ENCODE measurements around the gene CBFB. TPM values are rescaled to one million over a fixed set of nuclear protein-coding genes. Genes with fewer than 3 reads are reported as not detected.

Gene CBFB
- total and polyA plus RNA-seq, 2 of the 13 experiments (the other 11 are each of a cell fraction or from before 2014, with no cell fraction given): 22.1 to 70.8 TPM

DNA sequence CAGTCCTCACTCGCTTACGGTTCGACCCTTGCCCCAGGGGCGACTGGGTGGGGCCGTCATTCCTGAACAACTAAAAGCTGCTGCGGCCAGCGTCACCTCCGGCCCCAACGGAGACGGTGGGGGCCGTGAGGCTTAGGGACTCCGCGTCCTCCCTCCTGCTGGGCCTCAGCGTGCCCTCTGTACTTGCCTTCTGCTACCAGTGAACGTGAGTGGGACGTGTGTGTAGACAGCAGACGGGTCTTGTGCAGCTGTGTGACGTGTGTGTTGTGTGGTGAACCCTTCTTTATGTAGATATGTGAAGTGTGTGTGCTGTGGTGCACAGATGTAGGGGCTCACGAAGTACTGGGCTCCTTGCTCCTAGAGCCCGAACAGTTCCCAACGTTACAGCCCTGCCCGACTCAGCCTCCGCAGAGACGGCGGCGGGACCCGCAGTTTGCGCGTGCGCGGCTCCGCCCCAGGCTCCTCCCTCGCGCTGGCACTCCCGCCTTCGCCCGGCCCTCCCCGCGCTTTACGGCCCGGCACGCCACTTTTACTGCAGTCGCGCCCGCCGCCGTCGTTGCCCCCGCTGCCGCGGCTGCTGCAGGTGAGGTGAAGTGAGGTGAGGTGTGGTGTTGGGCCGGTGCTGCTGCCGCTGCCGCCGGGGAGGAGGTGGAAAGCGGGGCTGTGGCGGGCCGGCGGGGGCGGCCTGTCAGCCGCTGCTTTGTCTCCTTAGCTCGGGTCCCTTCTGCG, 80.6 kb downstream of the CBFB start, which contains the start of gene PHAF1 (continued):
- no peak for TF ChIP-seq SYNCRIP (IDR thresholded peaks at IDR 0.05; ENCODE audit: insufficient read depth, low read depth, low read length)
- TF ChIP-seq HHEX (CRISPR knock-in tag; IDR thresholded peaks at IDR 0.05): no peak
- TF ChIP-seq, protein P1, sequence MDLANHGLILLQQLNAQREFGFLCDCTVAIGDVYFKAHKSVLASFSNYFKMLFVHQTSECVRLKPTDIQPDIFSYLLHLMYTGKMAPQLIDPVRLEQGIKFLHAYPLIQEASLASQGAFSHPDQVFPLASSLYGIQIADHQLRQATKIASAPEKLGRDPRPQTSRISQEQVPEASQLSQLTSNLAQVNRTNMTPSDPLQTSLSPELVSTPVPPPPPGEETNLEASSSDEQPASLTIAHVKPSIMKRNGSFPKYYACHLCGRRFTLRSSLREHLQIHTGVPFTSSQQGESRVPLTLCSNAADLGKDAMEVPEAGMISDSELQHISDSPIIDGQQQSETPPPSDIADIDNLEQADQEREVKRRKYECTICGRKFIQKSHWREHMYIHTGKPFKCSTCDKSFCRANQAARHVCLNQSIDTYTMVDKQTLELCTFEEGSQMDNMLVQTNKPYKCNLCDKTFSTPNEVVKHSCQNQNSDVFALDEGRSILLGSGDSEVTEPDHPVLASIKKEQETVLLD (CRISPR knock-in tag; IDR thresholded peaks at IDR 0.05; ENCODE audit: low read depth): peak; percentile 68
- no peak for TF ChIP-seq ARNT (IDR thresholded peaks at IDR 0.05)
- no peak for TF ChIP-seq TEAD2 (CRISPR knock-in tag; IDR thresholded peaks at IDR 0.05)
- no peak for TF ChIP-seq NFYB (CRISPR knock-in tag; IDR thresholded peaks at IDR 0.05)
- peak; percentile 89 for TF ChIP-seq NAIF1 (CRISPR knock-in tag; IDR thresholded peaks at IDR 0.05; ENCODE audit: borderline replicate concordance)
- peak; percentile 58 for TF ChIP-seq SMYD3 (CRISPR knock-in tag; IDR thresholded peaks at IDR 0.05)
- TF ChIP-seq HNRNPUL1 (IDR thresholded peaks at IDR 0.05; ENCODE audit: low read depth, low read length): 0 out of 2 replicates have a peak, but pooled peaks have one; percentile 37
- TF ChIP-seq SSRP1 (CRISPR knock-in tag; IDR thresholded peaks at IDR 0.05): no peak
- TF ChIP-seq SMAD3 (CRISPR knock-in tag; IDR thresholded peaks at IDR 0.05): peak; percentile 58; the same call in 1 of the 2 replicates
- TF ChIP-seq PAX8 (CRISPR knock-in tag; IDR thresholded peaks at IDR 0.05; ENCODE audit: borderline replicate concordance): 0 out of 2 replicates have a peak, but pooled peaks have one; percentile 19
- TF ChIP-seq KAT8 (CRISPR knock-in tag; IDR thresholded peaks at IDR 0.05): peak; percentile 94
- TF ChIP-seq MTA1 (CRISPR knock-in tag; IDR thresholded peaks at IDR 0.05; ENCODE audit: borderline replicate concordance): peak; percentile 76; the same call in 1 of the 2 replicates
- no peak for TF ChIP-seq ZSCAN30 (CRISPR knock-in tag; IDR thresholded peaks at IDR 0.05)
- TF ChIP-seq AGO2 (optimal IDR thresholded peaks at IDR 0.05; ENCODE audit: low read depth, low read length): peak; percentile 87
- peak; percentile 62; the same call in 1 of the 2 replicates for TF ChIP-seq MYNN (CRISPR knock-in tag; IDR thresholded peaks at IDR 0.05; ENCODE audit: low read depth)
- TF ChIP-seq IRF2 (CRISPR knock-in tag; IDR thresholded peaks at IDR 0.05): peak; percentile 82
- TF ChIP-seq, protein P2, sequence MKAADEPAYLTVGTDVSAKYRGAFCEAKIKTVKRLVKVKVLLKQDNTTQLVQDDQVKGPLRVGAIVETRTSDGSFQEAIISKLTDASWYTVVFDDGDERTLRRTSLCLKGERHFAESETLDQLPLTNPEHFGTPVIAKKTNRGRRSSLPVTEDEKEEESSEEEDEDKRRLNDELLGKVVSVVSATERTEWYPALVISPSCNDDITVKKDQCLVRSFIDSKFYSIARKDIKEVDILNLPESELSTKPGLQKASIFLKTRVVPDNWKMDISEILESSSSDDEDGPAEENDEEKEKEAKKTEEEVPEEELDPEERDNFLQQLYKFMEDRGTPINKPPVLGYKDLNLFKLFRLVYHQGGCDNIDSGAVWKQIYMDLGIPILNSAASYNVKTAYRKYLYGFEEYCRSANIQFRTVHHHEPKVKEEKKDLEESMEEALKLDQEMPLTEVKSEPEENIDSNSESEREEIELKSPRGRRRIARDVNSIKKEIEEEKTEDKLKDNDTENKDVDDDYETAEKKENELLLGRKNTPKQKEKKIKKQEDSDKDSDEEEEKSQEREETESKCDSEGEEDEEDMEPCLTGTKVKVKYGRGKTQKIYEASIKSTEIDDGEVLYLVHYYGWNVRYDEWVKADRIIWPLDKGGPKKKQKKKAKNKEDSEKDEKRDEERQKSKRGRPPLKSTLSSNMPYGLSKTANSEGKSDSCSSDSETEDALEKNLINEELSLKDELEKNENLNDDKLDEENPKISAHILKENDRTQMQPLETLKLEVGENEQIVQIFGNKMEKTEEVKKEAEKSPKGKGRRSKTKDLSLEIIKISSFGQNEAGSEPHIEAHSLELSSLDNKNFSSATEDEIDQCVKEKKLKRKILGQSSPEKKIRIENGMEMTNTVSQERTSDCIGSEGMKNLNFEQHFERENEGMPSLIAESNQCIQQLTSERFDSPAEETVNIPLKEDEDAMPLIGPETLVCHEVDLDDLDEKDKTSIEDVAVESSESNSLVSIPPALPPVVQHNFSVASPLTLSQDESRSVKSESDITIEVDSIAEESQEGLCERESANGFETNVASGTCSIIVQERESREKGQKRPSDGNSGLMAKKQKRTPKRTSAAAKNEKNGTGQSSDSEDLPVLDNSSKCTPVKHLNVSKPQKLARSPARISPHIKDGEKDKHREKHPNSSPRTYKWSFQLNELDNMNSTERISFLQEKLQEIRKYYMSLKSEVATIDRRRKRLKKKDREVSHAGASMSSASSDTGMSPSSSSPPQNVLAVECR (CRISPR knock-in tag; IDR thresholded peaks at IDR 0.05; ENCODE audit: borderline replicate concordance): peak; percentile 91
- TF ChIP-seq SNRNP70 (IDR thresholded peaks at IDR 0.05; ENCODE audit: low read depth, low read length): no peak
- peak; percentile 95 for TF ChIP-seq ZNF235 (CRISPR knock-in tag; IDR thresholded peaks at IDR 0.05; ENCODE audit: borderline replicate concordance)
- TF ChIP-seq ZNF17 (CRISPR knock-in tag; IDR thresholded peaks at IDR 0.05): no peak
